KMS-11 (cell line): Measurements from ENCODE around the gene ACSS1.

Source experiments
- H2AFZ ChIP-seq: fragments of 200-600 bp; sonication (generic); 2 replicates; pipeline ENCODE4 v1.6.1; 2016; ENCODE audit warnings: antibody characterized with exemption, mixed run types, low read depth
- H3K27ac ChIP-seq: fragments of 200-600 bp; sonication (generic); 2 replicates; pipeline ENCODE4 v1.6.1; 2016; ENCODE audit warnings: mild to moderate bottlenecking, mixed run types
- H3K27me3 ChIP-seq: fragments of 200-600 bp; sonication (generic); 2 replicates; pipeline ENCODE4 v1.6.1; 2017; ENCODE audit warnings: mild to moderate bottlenecking, low read depth, mixed run types, moderate library complexity; ENCODE audit not compliant: insufficient read depth
- H3K36me3 ChIP-seq: fragments of 200-600 bp; sonication (generic); 2 replicates; pipeline ENCODE4 v1.6.1; 2017; ENCODE audit warnings: mild to moderate bottlenecking, mixed run types; ENCODE audit not compliant: insufficient read depth
- H3K4me1 ChIP-seq: fragments of 200-600 bp; sonication (generic); 2 replicates; pipeline ENCODE4 v1.6.1; 2016; ENCODE audit warnings: mild to moderate bottlenecking, low read depth, mixed run types; ENCODE audit not compliant: poor library complexity, severe bottlenecking
- H3K4me2 ChIP-seq: fragments of 200-600 bp; sonication (generic); 2 replicates; pipeline ENCODE4 v1.7.0; 2016; ENCODE audit warnings: mild to moderate bottlenecking, mixed run types
- H3K4me3 ChIP-seq: fragments of 200-600 bp; sonication (generic); IDR thresholded peaks from 2 replicates; pipeline ENCODE4 v1.6.1; 2017; ENCODE audit warnings: low read depth, low read length, mixed read lengths; ENCODE audit not compliant: insufficient read depth
- H3K79me2 ChIP-seq: fragments of 200-600 bp; sonication (generic); 2 replicates; pipeline ENCODE4 v1.6.1; 2016; ENCODE audit warnings: low read depth, mixed run types; ENCODE audit not compliant: insufficient read depth
- H3K9ac ChIP-seq: fragments of 200-600 bp; sonication (generic); 2 replicates; pipeline ENCODE4 v1.6.1; 2016; ENCODE audit warnings: mild to moderate bottlenecking, mixed run types
- H4K20me1 ChIP-seq: fragments of 200-600 bp; sonication (generic); 2 replicates; pipeline ENCODE4 v1.6.1; 2016; ENCODE audit warnings: mild to moderate bottlenecking, mixed run types; ENCODE audit not compliant: insufficient read depth
- TF ChIP-seq, protein P1 (sequence below): fragments of 200-600 bp; sonication (generic); conservative IDR thresholded peaks from 2 replicates; pipeline ENCODE4 v1.6.1; 2017; ENCODE audit warnings: low read depth, mild to moderate bottlenecking, antibody characterized with exemption, low read length, moderate library complexity, mixed read lengths

Gene ACSS1

DNA sequence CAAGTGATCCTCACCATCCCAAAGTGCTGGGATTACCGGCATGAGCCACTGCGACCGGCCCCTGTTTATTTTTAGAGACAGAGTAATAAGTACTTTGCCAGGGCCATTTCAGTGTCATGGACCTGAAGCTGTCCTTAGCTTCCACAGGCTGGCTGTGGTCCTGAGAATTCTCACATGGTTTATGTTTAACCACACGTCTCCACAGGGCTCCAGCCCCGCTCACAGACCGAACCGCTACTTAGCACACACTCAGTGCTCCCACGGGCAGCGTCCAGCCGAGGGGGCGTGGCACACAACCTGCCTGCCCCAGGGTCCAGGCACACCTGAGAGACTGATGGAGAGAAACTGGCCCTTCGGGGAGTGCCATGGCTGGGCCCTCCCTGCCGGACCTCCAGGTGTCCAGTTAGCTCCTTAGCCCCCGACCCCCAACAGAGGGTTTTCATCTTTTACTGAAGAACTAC is 11.7 kb downstream of the ACSS1 start:
- H3K4me2 ChIP-seq = no peak overlapping the region
- H4K20me1 ChIP-seq = no peaks in the 10 kb centered on the region
- no peaks in the 10 kb centered on the region for H3K36me3 ChIP-seq
- H3K9ac ChIP-seq = no peak overlapping the region
- H3K27ac ChIP-seq = no peak overlapping the region
- H3K79me2 ChIP-seq = no peaks in the 10 kb centered on the region
- no peaks in the 10 kb centered on the region for H3K4me1 ChIP-seq
- TF ChIP-seq, protein P1, sequence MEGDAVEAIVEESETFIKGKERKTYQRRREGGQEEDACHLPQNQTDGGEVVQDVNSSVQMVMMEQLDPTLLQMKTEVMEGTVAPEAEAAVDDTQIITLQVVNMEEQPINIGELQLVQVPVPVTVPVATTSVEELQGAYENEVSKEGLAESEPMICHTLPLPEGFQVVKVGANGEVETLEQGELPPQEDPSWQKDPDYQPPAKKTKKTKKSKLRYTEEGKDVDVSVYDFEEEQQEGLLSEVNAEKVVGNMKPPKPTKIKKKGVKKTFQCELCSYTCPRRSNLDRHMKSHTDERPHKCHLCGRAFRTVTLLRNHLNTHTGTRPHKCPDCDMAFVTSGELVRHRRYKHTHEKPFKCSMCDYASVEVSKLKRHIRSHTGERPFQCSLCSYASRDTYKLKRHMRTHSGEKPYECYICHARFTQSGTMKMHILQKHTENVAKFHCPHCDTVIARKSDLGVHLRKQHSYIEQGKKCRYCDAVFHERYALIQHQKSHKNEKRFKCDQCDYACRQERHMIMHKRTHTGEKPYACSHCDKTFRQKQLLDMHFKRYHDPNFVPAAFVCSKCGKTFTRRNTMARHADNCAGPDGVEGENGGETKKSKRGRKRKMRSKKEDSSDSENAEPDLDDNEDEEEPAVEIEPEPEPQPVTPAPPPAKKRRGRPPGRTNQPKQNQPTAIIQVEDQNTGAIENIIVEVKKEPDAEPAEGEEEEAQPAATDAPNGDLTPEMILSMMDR = no peak
- H3K4me3 ChIP-seq = no peak overlapping the region
- no peak overlapping the region for H2AFZ ChIP-seq
- H3K27me3 ChIP-seq = no peaks in the 10 kb centered on the region

DNA sequence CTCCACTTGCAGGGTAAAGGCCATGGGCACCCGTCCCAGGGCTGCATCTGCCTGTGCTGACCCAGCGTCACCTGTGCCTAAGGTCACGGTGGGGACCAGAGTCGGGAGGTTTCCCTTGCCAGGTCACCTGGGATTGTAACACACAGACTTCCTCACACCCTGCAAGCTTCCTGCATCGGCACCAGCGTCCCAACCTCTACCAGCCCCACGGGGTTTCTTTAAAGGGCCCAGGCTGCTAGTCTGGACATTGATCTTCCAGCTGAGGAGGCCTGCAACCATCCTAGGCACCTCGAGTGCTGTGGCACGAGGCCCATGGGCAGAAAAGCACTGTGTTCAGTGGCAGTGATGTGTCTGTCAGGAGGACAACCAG is 12.6 kb downstream of the ACSS1 start:
- Histone ChIP-seq H4K20me1 (no peaks in the 10 kb centered on the region), H3K4me2 (no peak overlapping the region), H3K79me2 (no peaks in the 10 kb centered on the region), H3K4me3 (no peak overlapping the region), H3K27me3 (no peaks in the 10 kb centered on the region), H3K4me1 (no peaks in the 10 kb centered on the region), H3K27ac (no peak overlapping the region), H2AFZ (no peak overlapping the region), H3K9ac (no peak overlapping the region), H3K36me3 (no peaks in the 10 kb centered on the region)
- TF ChIP-seq, protein P1 = no peak

DNA sequence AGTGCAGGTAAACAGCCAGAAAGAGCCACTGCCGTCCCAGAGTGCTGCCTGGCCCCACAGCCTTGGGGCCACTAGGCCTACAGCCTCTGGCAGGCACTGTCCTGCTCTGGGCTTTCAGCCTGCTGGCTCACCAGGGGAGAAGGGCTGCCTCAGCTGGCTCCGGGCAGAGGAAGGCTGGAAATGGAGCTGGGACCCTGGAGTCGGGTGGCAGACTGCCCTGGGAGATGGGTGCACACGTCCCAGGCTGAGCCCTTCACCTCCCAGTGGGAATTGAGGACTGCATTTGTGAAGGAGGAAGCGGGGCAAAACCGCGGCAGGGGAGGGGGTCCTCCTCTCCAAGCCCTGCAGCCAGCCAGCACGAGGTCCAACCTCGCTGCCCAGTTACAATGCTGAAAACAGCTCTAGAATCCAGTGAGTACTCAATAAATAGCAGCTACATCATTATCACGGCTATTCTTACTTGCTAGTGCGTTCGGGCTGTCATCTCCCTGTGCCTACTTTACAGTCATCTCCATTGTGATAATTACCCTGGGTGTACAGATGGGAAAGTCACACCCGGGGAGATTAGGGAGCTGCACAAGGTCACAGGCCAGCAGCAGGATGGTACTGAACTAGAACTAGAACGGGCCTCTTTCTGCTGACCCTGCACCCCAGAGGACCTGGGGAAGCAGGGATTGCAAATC is 13.1 kb downstream of the ACSS1 start:
- H3K9ac ChIP-seq = no peak overlapping the region
- no peaks in the 10 kb centered on the region for H3K79me2 ChIP-seq
- H3K36me3 ChIP-seq = no peaks in the 10 kb centered on the region
- no peak overlapping the region for H2AFZ ChIP-seq
- H3K4me1 ChIP-seq = no peaks in the 10 kb centered on the region
- no peak overlapping the region for H3K27ac ChIP-seq
- TF ChIP-seq, protein P1 = no peak
- H3K4me2 ChIP-seq = no peak overlapping the region
- no peak overlapping the region for H3K4me3 ChIP-seq
- no peaks in the 10 kb centered on the region for H3K27me3 ChIP-seq
- no peaks in the 10 kb centered on the region for H4K20me1 ChIP-seq

DNA sequence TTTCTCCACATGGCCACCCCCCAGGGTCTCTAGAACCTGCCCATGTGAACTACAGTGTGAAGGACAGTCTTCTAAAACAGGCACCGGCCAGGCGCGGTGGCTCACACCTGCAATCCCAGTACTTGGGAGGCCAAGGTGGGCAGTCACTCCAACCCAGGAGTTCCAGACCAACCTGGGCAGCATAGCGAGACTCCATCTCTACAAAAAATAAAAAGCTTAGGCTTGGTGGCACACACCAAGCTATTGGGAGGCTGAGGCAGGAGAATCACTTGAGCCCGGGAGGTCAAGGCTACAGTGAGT is 13.7 kb downstream of the ACSS1 start:
- Histone ChIP-seq H3K4me1 (no peaks in the 10 kb centered on the region), H3K79me2 (no peaks in the 10 kb centered on the region), H3K9ac (no peak overlapping the region), H3K36me3 (no peaks in the 10 kb centered on the region), H3K27ac (no peak overlapping the region), H2AFZ (no peak overlapping the region), H4K20me1 (no peaks in the 10 kb centered on the region), H3K4me2 (no peak overlapping the region), H3K27me3 (no peaks in the 10 kb centered on the region), H3K4me3 (no peak overlapping the region)
- TF ChIP-seq, protein P1 = no peak
